Vagina (tissue), 2 donors: ENCODE measurements around the gene COL25A1.

Source experiments
- CTCF ChIP-seq, 3 experiments: fragments of 450-650 bp in 2 of 3; fragments of 200-600 bp in 1 of 3; sonication (generic) in 1 of 3; IDR thresholded peaks; one replicate each; pipeline ENCODE4 v1.5.1; 2017 to 2019; ENCODE audit warnings: antibody characterized with exemption in 3 of 3, mild to moderate bottlenecking in 2 of 3, moderate library complexity in 2 of 3
- POLR2A ChIP-seq, 2 donors: fragments of 450-650 bp; IDR thresholded peaks; one replicate each; pipeline ENCODE4 v1.6.1; 2017; ENCODE audit warnings: antibody characterized with exemption in 2 of 2, mild to moderate bottlenecking in 2 of 2, moderate library complexity in 2 of 2
- POLR2AphosphoS5 ChIP-seq, 2 donors: sonication (generic); formaldehyde crosslinking; IDR thresholded peaks; one replicate each; pipeline ENCODE4 v1.9.0; 2017; ENCODE audit warnings: antibody characterized with exemption in 2 of 2, mild to moderate bottlenecking in 2 of 2, low read depth in 1 of 2; ENCODE audit not compliant: insufficient read depth in 1 of 2

GRCh38 chr4:108763986-108764385, 538.5 kb downstream of the COL25A1 start:
- no peak for TF ChIP-seq CTCF (IDR thresholded peaks at IDR 0.05)
- no peak for TF ChIP-seq POLR2A (IDR thresholded peaks at IDR 0.05)
- TF ChIP-seq POLR2AphosphoS5 (IDR thresholded peaks at IDR 0.05; ENCODE audit: insufficient read depth in 1 of 2, low read depth in 1 of 2), result no peak
